ENCODE results near the gene FAM3A.

DNA sequence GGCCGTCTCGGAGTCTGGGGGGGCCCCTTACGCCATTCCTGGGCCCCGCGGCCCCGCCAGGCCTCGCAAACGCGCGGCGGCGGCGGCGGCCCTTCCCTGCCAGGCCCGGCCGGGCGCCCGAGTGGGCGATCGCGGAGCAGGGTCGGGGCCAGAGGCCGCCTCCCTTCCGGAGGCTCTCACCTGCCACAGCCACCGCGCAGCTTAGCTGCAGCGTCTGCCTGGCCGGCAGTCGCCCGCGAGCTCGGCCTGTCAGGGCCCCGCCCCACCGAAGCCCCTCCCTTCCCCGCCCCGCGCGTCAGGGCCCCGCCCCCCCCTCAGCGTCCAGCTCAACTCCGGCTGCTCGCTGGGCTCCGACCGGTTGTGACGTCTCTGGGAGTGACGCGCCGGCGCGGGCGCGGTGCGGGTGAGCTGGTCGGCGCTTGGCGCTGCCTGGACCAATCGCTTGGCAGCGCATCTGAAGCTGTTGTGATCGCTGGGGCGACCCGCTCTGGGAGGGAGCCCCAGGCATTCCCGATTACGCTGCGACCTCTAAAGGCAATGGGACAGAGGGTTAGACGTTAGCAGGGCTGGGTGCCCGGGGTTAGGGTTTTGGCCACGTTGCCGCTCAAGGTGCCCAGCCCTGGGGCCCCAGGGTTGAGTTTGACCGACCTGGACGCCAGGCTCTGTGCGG lies 25.5 kb downstream of the FAM3A start, which contains the start of gene SLC10A3:
- no peak for TF ChIP-seq CTCF (IDR thresholded peaks at IDR 0.05; ENCODE audit: low read depth, low read length)
- TF ChIP-seq POLR2A (IDR thresholded peaks at IDR 0.05; ENCODE audit: extremely low read depth, insufficient read length) = peak; percentile 81
